AG09319 (cell line): ENCODE data around the gene EGFR.

Source experiments
- DNase-seq: peaks from one replicate; pipeline ENCODE4 v3.0.0-alpha.2; 2010; ENCODE audit warnings: low read depth; ENCODE audit errors: extremely low read depth
- TF ChIP-seq, protein P1 (sequence below): IDR thresholded peaks from 2 replicates; pipeline ENCODE4 v1.5.1; 2011; ENCODE audit warnings: low read depth, mild to moderate bottlenecking, inconsistent platforms, low read length, moderate library complexity

Gene EGFR

DNA sequence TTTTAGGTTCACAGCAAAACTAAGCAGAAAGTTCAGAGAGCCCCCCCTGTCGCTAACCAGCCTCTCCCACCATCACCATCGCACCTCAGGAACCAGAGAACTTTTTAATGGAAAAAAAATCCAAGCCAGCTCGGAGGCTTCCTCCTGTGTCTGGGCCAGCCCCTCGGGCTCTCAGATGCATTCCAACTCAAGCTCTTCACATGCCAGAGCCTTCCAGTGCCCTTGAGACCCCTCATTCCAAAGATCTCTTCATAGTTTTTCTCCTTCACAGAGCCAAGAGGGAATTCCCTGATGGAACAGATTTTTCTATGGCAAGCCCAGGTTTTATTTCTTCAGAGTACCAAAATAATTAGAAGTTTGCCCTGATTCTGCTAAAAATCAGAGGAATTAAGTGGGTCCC lies 192.9 kb downstream of the EGFR start:
- no peak for DNase-seq
- TF ChIP-seq, protein P1, sequence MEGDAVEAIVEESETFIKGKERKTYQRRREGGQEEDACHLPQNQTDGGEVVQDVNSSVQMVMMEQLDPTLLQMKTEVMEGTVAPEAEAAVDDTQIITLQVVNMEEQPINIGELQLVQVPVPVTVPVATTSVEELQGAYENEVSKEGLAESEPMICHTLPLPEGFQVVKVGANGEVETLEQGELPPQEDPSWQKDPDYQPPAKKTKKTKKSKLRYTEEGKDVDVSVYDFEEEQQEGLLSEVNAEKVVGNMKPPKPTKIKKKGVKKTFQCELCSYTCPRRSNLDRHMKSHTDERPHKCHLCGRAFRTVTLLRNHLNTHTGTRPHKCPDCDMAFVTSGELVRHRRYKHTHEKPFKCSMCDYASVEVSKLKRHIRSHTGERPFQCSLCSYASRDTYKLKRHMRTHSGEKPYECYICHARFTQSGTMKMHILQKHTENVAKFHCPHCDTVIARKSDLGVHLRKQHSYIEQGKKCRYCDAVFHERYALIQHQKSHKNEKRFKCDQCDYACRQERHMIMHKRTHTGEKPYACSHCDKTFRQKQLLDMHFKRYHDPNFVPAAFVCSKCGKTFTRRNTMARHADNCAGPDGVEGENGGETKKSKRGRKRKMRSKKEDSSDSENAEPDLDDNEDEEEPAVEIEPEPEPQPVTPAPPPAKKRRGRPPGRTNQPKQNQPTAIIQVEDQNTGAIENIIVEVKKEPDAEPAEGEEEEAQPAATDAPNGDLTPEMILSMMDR: no peak

DNA sequence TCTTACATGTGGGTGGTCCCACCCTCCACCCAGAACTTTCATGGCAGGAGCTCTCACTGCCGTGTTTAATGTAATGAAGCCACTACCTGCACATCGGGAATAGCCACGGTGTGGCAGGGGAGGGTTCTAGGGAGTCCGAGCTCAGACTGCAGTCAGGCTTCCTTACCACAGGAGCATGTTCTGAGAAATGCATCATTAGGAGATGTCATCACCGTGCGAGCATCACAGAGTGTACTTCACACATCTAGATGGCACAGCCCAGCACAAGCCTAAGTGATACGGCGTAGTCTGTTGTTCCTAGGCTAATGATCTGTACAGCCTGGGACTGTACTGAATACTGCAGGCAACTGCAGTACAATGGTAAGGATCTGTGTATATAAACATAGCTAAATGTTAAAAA lies 193.4 kb downstream of the EGFR start:
- DNase-seq: no peak
- TF ChIP-seq, protein P1: no peak

DNA sequence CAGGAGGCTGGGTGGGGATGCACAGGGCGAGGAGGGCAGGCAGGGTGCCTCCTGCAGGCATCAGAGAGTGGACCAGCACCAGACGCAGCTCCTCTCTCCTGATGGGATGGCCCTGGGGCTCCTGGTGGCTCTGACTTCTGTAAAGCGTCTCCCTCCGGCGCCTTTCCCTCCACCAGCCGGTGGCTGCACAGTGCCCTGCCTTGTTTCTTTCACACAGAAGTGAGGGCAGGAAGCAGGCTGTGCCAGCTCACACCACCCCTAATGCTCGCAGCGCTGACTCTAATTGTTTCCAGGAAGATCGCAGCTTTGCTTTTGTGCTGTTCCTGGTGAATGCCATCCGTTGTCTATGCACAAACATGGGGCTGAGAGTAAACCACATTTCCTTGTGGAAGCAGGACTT lies 194.0 kb downstream of the EGFR start:
- no peak for DNase-seq
- TF ChIP-seq, protein P1: no peak

DNA sequence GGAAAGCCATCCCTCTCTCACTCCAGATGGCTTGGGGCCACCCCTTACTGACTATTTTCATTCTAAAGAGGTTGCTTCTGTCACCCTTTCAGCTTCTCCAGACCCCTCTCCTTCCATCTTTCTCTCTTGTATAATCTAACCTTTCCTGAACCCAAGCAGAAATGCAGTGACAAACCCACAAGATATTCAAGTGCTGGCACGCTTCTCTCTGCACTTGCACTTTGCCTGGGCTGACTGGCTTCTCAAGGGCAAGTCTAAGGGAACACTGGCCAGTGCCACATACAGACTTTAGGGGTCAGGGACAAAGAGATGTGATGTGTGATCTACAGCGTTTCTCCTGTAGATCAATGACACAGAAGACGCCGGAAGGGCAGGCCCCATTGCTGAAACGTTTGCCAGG lies 195.9 kb downstream of the EGFR start:
- TF ChIP-seq, protein P1: no peak
- no peak for DNase-seq

DNA sequence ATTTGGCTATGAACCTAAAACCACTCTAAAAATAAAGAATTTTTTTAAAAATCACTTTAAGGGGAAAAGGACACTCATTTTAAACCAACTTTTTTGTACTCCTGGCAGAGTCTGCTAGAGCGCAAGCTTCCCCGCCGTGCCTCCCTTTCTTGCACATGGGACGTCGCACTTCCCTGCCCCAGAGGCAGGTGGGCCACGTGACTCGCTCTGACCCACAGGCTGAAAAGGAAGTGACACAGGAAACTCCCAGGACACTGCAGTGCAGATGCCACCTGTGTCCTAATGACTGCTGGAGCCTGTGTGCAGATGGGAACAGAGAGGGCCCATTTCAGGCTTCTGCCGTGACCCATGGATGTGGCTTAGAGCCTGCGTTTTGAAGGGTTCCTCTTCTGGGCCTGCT lies 204.2 kb downstream of the EGFR start:
- TF ChIP-seq, protein P1: no peak
- DNase-seq: no peak

DNA sequence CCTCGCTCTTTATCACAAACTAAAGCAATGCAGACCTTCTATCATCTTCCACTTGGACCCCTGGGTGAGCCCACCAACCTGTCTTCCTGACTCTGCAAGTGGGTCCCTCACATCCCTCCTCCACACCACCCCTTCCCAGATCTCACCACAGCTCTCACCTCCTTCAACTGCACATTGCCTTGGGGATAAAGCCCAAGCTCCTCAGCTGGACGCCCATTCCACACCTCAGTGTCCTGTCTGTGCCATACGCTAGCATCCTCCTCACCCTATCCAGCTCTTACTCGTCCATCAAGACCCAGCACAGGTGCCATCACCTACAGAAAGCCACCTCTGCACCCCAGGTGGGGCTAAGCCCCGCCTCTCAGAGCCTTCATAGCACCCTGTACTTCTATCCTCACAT lies 205.3 kb downstream of the EGFR start:
- DNase-seq: no peak
- TF ChIP-seq, protein P1: no peak

DNA sequence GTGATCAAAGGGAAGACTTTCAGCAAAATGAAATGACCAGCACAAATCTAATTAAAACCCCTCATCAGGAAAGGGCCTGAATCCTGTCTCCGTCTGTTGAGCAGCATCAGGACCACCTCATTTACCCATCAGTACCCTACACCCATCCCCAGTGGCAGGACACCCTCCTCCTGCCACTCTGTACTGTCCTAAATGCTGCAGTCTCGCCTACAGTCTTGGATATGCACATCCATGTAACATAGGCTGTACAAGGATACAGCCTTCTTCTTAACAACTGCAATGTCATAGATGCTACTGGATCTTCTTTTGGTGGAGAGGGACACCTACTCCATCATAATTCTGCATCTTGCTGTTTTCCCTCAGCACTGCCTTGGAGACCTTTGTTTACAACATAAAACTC lies 206.0 kb downstream of the EGFR start:
- TF ChIP-seq, protein P1: no peak
- no peak for DNase-seq
